Measurements from ENCODE around the gene COX18.

The COX18 gene

DNA sequence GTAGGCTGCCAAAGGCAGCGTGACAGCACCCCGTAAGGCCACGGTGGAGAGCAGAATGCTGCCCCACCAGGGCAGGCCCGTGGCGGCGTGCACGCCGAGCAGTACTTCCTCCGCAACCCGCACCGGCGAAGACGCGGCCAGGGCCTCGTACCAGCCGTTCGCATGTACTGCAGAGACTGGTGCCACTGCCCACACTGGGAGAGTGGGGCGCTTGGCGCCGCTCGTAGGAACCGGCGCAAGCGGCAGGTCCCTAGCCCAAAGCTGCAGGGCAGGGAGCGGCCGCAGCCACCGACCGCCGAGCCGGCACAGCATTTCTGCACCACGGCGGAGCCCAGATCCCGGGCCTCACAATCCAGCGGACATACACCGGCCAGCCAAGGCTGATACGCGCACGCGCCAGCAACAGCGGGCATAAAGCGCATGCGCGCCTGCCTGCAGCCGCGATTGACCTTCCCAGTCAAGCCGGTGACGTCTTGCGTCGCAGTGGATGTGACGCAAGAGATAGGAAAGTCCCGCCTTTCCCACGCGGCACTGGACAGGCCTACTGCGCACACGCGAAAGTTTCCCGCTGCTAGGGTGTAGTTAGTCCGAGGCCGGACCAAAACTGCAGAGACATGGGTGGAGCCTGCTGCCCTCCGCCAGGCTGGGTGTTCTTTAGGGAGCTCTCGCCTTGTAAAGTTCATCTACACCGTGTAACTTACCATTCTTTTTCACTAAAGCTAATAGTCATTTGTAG, at the start of gene COX18:
Gene COX18 (minus strand): TSS at position 379 of the 736 bp plus-strand sequence. CDS start 67 bp downstream, at position 312.
- peak; percentile 98 for DNase-seq

- no peak for DNase-seq
Measured at GRCh38 chr4:73109493-73109892, 40.0 kb upstream of the COX18 start.

- DNase-seq: no peak
Measured at GRCh38 chr4:73104695-73105094, 35.2 kb upstream of the COX18 start.

DNA sequence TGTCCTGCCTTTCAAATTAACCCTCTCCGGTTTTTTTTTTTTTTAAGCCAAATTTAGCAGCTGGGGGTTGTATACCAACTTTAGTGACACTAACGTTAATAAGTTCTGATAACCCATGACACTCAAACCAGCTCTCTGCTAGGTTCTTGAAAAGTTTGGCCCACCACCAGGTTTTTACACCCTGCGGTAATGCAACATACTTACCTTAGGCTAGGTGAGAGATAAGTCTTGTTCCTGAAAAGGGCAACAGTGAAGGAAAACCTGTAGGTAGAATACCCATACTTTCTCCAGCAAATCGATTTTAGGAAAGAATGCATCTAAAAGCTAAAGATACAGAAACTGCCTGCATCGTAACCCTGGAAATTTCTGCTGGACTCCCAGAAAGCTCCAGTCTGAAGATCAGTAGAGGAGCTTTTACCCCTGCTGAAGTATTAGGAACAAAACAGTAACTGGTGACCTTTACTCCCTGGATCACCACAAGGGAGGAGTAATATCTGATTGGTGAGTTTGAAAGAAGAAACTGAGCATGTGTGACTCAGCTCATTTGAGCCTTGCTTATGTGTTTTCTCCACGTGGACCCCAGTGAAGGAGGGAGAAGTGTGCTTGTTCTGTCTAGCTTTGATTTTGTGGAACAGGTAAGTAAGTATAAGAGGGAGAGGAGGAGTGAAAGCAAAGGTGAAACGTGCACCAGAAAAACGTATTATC, 34.4 kb upstream of the COX18 start:
- DNase-seq: no peak

- no peak for DNase-seq
Measured at GRCh38 chr4:73099143-73099542, 29.6 kb upstream of the COX18 start.

DNA sequence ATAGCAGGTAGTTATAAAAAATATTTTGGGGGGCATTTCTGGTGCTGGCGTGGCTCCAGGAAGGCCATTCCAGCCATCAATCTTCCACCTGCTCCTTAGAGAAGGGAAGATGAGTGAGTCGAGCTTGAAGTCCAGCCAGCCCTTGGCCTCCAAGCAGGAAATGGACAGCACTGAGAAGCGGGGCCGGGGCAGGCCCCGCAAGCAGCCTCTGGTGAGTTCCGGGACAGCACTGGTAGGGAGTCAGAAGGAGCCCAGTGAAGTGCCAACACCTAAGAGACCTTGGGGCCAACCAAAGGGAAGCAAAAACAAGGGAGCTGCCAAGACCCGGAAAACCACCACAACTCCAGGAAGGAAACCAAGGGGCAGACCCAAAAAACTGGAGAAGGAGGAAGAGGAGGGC, 29.2 kb upstream of the COX18 start:
- DNase-seq: no peak

GRCh38 chr4:73098016-73098415, 28.5 kb upstream of the COX18 start:
- DNase-seq: no peak

- DNase-seq: no peak
Measured at GRCh38 chr4:73092868-73093267, 23.4 kb upstream of the COX18 start.

- no peak for DNase-seq
Measured at GRCh38 chr4:73090738-73091137, 21.2 kb upstream of the COX18 start.

DNA sequence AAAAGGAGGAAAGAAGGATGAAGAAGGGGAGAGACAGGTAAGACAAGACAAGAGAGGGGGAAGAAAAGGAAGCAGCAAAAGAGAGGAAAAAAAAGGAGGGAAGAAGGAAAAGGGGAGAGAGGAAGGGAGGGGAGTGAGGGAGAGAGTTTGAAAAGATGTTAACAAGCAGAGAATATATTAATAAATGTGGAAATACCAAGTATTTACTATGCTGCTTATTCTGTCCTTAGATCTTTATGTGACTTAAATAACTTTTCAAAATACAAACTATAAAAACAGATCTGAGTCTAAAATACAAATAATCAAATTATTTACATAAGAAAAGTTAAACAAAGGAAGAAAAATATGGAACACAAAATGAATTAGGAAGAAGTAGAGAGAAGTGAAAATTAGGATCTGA, 18.4 kb upstream of the COX18 start:
- DNase-seq: no peak

- no peak for DNase-seq
Measured at GRCh38 chr4:73086095-73086868, 16.8 kb upstream of the COX18 start.

DNA sequence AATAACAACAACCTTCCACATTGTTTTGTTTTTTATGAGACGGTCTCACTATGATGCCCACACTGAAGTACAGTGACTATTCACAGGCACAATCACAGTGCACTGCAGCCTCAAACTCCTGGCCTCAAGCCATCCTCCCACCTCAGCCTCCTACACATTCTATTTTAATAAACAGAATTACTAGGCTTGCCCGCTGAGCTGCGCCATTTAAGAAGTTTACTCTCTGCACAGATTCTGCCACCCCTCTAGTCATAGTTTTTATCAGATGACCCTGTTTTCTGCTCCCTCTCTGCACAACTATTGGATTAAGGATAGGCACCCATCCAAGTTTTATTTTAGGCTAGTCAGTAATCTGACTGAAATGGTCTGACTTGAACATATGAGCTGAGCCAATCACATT, 11.3 kb upstream of the COX18 start:
- DNase-seq: no peak

DNA sequence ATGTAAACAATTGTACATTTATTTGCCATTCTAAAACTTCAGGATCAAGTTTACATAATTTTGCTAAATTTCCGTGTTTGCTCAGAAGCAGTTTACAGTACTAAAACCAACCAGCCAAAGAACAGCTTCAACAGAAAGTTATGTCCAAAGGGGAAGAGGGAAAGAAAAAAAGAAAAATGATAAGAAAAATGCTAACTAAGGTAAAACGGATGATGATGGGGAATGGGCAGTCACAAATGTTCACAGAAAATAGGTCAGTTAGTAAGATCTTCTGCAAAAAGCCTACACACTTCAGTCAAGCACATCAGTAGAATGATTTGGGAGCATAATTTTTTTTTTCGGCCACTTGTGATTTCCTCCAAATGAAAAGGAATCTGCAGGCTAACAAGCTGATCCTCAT, 6.3 kb upstream of the COX18 start:
- no peak for DNase-seq

- DNase-seq: no peak
Measured at GRCh38 chr4:73070074-73070390, 516 bp upstream of the COX18 start.

DNA sequence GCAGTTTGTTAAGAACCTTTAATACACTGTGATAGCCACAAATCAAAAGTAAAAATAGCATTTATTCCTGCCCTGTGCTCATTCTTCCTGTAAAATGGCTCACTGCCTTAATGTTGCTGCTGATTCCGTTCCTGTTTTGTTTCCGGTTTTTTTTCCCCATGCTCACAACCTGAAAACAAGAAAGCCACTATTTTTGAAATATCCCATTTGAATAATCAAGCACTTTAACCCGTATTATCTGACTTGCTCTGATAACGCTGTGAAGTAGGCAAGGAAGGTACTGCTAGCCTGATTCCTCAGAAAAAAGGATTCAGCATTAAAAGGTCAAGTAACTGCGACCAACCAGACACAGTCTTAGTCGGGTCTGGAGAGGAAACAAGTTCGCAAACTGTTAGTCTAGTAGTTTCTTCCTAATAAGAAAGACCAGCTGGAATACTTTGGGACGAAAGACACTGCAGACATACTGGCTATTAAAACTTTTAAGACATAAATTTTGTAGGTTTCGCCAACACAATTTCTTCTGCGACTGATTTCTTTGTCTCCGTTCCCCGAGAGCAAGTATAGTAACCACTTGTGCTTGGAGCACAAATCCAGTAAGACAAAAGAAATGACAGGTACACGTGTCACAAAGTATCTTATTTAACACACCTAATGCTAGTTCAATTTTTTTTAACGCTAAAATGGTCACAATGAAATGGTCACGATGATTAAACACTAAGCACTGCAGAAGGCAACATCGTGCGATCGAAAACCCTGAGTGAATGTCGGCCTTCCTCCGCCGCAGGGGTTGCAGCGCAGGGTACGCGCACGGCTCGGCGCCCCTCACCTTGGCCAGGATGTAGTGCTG, 802 bp downstream of the COX18 start:
- no peak for DNase-seq

- no peak for DNase-seq
Measured at GRCh38 chr4:73067971-73068394, 1.5 kb downstream of the COX18 start.

GRCh38 chr4:73066928-73067327, 2.6 kb downstream of the COX18 start:
- no peak for DNase-seq

- DNase-seq: no peak
Measured at GRCh38 chr4:73066445-73066844, 3.1 kb downstream of the COX18 start.

GRCh38 chr4:73064536-73064935, 5.0 kb downstream of the COX18 start:
- DNase-seq: no peak

- DNase-seq: no peak
Measured at GRCh38 chr4:73055241-73055897, 14.1 kb downstream of the COX18 start.

DNA sequence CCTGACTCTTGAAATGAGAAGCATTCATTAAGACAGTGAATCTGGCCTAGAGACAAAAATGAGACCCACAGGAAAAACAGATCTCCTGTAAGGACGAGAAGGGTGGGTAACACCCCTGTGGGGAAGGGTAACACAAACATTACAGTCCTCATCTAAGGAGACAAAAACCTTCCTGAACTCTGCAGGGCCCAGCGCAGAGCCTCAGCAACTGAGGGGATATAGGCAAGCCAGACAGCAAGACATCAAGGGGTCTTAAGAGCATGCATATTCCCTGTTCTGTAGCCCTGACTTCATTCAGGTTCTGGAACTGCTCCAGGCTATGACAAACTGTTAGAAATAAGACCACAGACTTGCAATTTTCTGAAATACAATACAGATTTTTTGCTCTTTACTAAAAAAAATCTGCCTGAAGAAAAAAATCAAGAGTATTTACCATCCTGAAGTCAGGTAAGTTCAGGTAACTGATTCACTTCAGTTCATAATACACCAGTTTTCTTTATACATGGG, 15.5 kb downstream of the COX18 start:
- DNase-seq: no peak

GRCh38 chr4:73053076-73053475, 16.4 kb downstream of the COX18 start:
- no peak for DNase-seq

Data from left hindlimb (tissue), 1 donor.